HEK293T (cell line): Measurements from ENCODE around the gene CLMP.

Experiments used
- BHLHE40 ChIP-seq: fragments of 450-650 bp; IDR thresholded peaks from 2 replicates; pipeline ENCODE4 v1.6.1; 2016; ENCODE audit warnings: mild to moderate bottlenecking, moderate library complexity, borderline replicate concordance
- L3MBTL2 ChIP-seq: fragments of 450-650 bp; conservative IDR thresholded peaks from 2 replicates; pipeline ENCODE4 v1.6.1; 2016; ENCODE audit warnings: mild to moderate bottlenecking

DNA sequence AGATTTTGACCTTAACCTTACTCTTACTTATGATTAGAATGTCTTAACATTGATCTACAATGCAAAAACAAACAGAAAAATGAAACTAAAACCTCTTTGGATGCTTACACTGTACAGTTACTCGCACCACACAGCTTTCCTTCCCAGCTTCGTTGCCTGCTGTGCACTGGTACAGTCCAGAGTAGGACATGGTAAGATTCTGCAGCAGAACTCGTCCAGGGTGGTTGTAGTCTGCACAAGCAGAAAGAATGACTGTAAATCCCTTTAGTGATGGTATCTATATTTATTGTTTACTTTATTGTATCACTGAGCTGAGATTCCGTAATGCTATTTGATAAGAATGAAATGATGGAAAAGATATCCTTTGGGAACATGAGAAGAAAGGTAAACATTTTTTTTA, 112.1 kb downstream of the CLMP start:
- TF ChIP-seq BHLHE40 (no peak), L3MBTL2 (no peak)
